ENCODE measurements around the gene HS3ST2. TPM values are rescaled to one million over a fixed set of nuclear protein-coding genes. Genes with fewer than 3 reads are reported as not detected.

The HS3ST2 gene
- polyA plus RNA-seq, 2 of the 4 experiments (the other 2 are of a cell fraction): not detected

GRCh38 chr16:22882981-22883380 lies 69.0 kb downstream of the HS3ST2 start:
- ChIA-PET CTCF (interaction anchor here (0.6 to 2.3 kb wide), 2 partner anchors 16 to 91 kb away, joined by 3 to 19 read pairs; no protein-coding TSS in a partner anchor), POLR2A (interaction anchor here (0.6 kb wide), 1 partner anchor 176 kb away, joined by 3 read pairs; no protein-coding TSS in a partner anchor)
- H3K4me3 ChIP-seq: no peak overlapping the region
- no peak for DNase-seq (ENCODE audit: low read depth in 1 of 2, low spot score in 1 of 2)
- TF ChIP-seq NFE2L2 (conservative IDR thresholded peaks at IDR 0.05; ENCODE audit: low read length) (no peak), NR3C1 (IDR thresholded peaks at IDR 0.05) (no peak), KDM1A (IDR thresholded peaks at IDR 0.05; ENCODE audit: low read depth) (no peak), CTCF (IDR thresholded peaks at IDR 0.05) (no peak), EHMT2 (IDR thresholded peaks at IDR 0.05; ENCODE audit: low read depth) (no peak), BCL3 (IDR thresholded peaks at IDR 0.05) (no peak), ZNF302 (CRISPR knock-in tag; IDR thresholded peaks at IDR 0.05) (no peak), JUN (IDR thresholded peaks at IDR 0.05) (no peak), JUNB (IDR thresholded peaks at IDR 0.05) (no peak), KDM5A (IDR thresholded peaks at IDR 0.05) (no peak), EHF (CRISPR knock-in tag; IDR thresholded peaks at IDR 0.05) (no peak), HMGXB4 (CRISPR knock-in tag; IDR thresholded peaks at IDR 0.05; ENCODE audit: borderline replicate concordance) (no peak), HDAC2 (IDR thresholded peaks at IDR 0.05) (no peak), MAZ (IDR thresholded peaks at IDR 0.05; ENCODE audit: borderline replicate concordance, low read depth, low read length) (no peak)
- TF ChIP-seq, protein P1, sequence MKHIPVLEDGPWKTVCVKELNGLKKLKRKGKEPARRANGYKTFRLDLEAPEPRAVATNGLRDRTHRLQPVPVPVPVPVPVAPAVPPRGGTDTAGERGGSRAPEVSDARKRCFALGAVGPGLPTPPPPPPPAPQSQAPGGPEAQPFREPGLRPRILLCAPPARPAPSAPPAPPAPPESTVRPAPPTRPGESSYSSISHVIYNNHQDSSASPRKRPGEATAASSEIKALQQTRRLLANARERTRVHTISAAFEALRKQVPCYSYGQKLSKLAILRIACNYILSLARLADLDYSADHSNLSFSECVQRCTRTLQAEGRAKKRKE (CRISPR knock-in tag; IDR thresholded peaks at IDR 0.05; ENCODE audit: low read depth): no peak
- no peak overlapping the region for H3K27ac ChIP-seq
- H3K4me2 ChIP-seq: no peak overlapping the region
- no peak for ATAC-seq
- H3K4me1 ChIP-seq: no peaks in the 10 kb centered on the region
- FAIRE-seq: no peak
- no peaks in the 10 kb centered on the region for H3K9me3 ChIP-seq

GRCh38 chr16:22885951-22886350 lies 72.0 kb downstream of the HS3ST2 start:
- DNase-seq (ENCODE audit: low read depth in 1 of 2, low spot score in 1 of 2) (no peak), ATAC-seq (no peak), FAIRE-seq (no peak)
- H3K9me3 ChIP-seq: no peaks in the 10 kb centered on the region
- ChIA-PET CTCF (interaction anchor here (3.0 kb wide), 1 partner anchor 13 kb away, joined by 16 read pairs; no protein-coding TSS in a partner anchor), POLR2A (no interaction called here)
- no peaks in the 10 kb centered on the region for H3K4me1 ChIP-seq
- no peak overlapping the region for H3K4me3 ChIP-seq
- H3K4me2 ChIP-seq: no peak overlapping the region
- no peak overlapping the region for H3K27ac ChIP-seq
- 27% methylated on average over 3 of the region's 3 CpGs for WGBS (ENCODE audit: missing lambda C conversion rate)
- no peak for TF ChIP-seq CEBPB (IDR thresholded peaks at IDR 0.05)
- TF ChIP-seq HMGXB4 (CRISPR knock-in tag; IDR thresholded peaks at IDR 0.05; ENCODE audit: borderline replicate concordance): no peak
- no peak for TF ChIP-seq HDAC2 (IDR thresholded peaks at IDR 0.05)
- no peak for TF ChIP-seq HOXB5 (CRISPR knock-in tag; IDR thresholded peaks at IDR 0.05)
- TF ChIP-seq RFX5 (IDR thresholded peaks at IDR 0.05): no peak
- no peak for TF ChIP-seq RARB (CRISPR knock-in tag; IDR thresholded peaks at IDR 0.05)
- TF ChIP-seq NPAS2 (CRISPR knock-in tag; IDR thresholded peaks at IDR 0.05; ENCODE audit: borderline replicate concordance): no peak
- TF ChIP-seq, protein P2, sequence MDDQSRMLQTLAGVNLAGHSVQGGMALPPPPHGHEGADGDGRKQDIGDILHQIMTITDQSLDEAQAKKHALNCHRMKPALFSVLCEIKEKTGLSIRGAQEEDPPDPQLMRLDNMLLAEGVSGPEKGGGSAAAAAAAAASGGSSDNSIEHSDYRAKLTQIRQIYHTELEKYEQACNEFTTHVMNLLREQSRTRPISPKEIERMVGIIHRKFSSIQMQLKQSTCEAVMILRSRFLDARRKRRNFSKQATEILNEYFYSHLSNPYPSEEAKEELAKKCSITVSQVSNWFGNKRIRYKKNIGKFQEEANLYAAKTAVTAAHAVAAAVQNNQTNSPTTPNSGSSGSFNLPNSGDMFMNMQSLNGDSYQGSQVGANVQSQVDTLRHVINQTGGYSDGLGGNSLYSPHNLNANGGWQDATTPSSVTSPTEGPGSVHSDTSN (IDR thresholded peaks at IDR 0.05): no peak
- TF ChIP-seq ZFP36 (IDR thresholded peaks at IDR 0.05; ENCODE audit: borderline replicate concordance, partially characterized antibody): no peak
- TF ChIP-seq FOXS1 (CRISPR knock-in tag; IDR thresholded peaks at IDR 0.05): no peak
- TF ChIP-seq REST (IDR thresholded peaks at IDR 0.05): no peak
- TF ChIP-seq CHD4 (IDR thresholded peaks at IDR 0.05; ENCODE audit: borderline replicate concordance): no peak
- no peak for TF ChIP-seq MAZ (IDR thresholded peaks at IDR 0.05; ENCODE audit: borderline replicate concordance, low read depth, low read length)

All from A549 (cell line).